Measurements from ENCODE around the gene RHOC. TPM values are rescaled to one million over a fixed set of nuclear protein-coding genes. Genes with fewer than 3 reads are reported as not detected.

Gene RHOC
- total RNA-seq, 1 donor from 2014 or later = 11.5 TPM

DNA sequence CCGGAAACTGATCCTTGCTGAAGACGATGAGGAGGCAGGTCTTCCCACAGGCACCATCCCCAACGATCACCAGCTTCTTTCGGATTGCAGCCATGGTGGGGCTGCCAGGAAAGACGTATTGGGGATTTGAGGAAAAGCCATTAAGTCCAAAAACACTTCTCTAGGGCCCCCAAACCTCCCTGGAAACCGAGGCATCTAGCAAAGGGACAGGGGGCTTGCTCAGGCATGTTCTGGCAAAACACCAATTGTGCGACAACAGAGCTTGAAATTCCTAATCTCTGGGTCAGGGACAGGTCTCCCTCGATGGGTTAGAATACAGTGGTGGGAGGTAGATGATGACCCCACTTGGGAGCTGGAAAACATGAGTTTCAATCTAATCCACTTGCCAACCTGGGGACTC, 3.2 kb downstream of the RHOC start:
- Mint-ChIP-seq H3K27ac (no peak overlapping the region), H3K27me3 (no peaks in the 10 kb centered on the region), H3K4me1 (peaks cover 80% of the 10 kb centered on the region), H3K9me3 (no peaks in the 10 kb centered on the region), H3K36me3 (ENCODE audit: low read depth) (no peaks in the 10 kb centered on the region), H3K4me3 (no peak overlapping the region)
- ChIA-PET CTCF (interaction anchor here (1.5 to 2.1 kb wide), 4 partner anchors 13 to 334 kb away, joined by 3 to 13 read pairs (median 6); no protein-coding TSS in a partner anchor), POLR2A (interaction anchor here (0.6 to 2.3 kb wide), 6 partner anchors 11 to 313 kb away, joined by 3 to 13 read pairs (median 4); partner anchors contain the start of genes MOV10, PPM1J and ST7L)
- ATAC-seq (ENCODE audit: low read depth) (no peak), DNase-seq (no peak)
- intact Hi-C loops (cut with micrococcal nuclease) = loop anchor here (10.0 kb wide), 1 partner anchor 49 kb away; no protein-coding TSS in a partner anchor
- TF ChIP-seq, protein P1, sequence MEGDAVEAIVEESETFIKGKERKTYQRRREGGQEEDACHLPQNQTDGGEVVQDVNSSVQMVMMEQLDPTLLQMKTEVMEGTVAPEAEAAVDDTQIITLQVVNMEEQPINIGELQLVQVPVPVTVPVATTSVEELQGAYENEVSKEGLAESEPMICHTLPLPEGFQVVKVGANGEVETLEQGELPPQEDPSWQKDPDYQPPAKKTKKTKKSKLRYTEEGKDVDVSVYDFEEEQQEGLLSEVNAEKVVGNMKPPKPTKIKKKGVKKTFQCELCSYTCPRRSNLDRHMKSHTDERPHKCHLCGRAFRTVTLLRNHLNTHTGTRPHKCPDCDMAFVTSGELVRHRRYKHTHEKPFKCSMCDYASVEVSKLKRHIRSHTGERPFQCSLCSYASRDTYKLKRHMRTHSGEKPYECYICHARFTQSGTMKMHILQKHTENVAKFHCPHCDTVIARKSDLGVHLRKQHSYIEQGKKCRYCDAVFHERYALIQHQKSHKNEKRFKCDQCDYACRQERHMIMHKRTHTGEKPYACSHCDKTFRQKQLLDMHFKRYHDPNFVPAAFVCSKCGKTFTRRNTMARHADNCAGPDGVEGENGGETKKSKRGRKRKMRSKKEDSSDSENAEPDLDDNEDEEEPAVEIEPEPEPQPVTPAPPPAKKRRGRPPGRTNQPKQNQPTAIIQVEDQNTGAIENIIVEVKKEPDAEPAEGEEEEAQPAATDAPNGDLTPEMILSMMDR (IDR thresholded peaks at IDR 0.05) = no peak

DNA sequence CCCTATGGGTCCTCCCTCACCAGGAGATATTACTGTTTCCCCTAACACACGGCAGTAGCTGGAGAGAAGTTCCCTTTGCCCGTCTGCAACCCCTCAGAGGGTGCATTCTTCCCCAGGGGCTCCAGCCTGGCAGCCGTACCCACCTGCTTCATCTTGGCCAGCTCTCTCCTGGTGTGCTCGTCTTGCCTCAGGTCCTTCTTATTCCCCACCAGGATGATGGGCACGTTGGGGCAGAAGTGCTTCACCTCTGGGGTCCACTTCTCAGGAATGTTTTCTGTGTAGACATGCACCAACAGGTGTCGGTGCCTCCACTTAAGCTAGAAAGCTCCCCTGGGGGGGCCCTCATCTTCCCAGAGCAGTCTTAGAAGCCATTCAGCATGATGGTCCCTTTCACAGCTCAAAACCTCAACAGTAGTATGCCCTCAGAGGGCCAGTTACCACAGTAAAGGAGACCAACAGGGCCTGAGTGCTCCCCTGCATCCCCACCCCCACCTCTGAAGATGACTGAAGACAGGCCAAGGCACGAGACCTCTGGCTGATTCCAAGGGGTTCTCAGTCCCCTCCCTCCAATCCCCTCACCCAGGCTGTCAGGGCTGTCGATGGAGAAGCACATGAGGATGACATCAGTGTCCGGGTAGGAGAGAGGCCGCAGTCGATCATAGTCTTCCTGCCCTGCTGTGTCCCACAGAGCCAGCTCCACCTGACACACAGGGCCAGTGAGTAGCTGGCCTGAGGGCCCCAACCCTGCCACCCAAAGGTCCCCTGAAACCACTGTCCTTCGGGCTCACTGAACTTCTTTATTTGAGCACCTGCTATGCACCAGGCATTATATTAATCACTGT, 4.3 kb downstream of the RHOC start:
- no peaks in the 10 kb centered on the region for H3K27me3 Mint-ChIP-seq
- peak overlapping the region; percentile 27 for H3K27ac Mint-ChIP-seq
- TF ChIP-seq, protein P1 (IDR thresholded peaks at IDR 0.05) = no peak
- H3K36me3 Mint-ChIP-seq (ENCODE audit: low read depth) = no peaks in the 10 kb centered on the region
- intact Hi-C loops (cut with micrococcal nuclease) = loop anchor here (10.0 kb wide), 1 partner anchor 48 kb away; no protein-coding TSS in a partner anchor
- peaks cover 77% of the 10 kb centered on the region for H3K4me1 Mint-ChIP-seq
- DNase-seq (no peak), ATAC-seq (ENCODE audit: low read depth) (no peak)
- no peaks in the 10 kb centered on the region for H3K9me3 Mint-ChIP-seq
- POLR2A ChIA-PET = interaction anchor here (0.6 kb wide), 2 partner anchors 239 to 365 kb away, joined by 3 to 6 read pairs; no protein-coding TSS in a partner anchor
- no peak overlapping the region for H3K4me3 Mint-ChIP-seq
- CTCF ChIA-PET = interaction anchor here (1.1 kb wide), 1 partner anchor 14 kb away, joined by 3 read pairs; no protein-coding TSS in a partner anchor

DNA sequence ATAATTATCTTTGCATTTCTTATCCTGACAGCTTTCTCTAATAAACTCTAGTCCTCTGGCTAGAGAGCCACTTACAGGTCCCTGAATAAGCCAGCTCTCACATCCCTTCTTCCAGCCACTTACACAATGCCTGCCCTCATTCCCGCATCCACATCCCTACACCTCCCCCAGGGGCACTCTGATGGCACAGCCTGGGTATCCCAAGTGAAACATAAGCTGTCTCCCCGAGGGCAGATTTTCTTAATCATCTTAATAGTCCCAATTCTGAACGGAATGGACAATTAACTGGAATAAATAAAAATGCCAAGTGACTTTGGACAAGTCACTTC, 4.9 kb downstream of the RHOC start:
- no peak for ATAC-seq (ENCODE audit: low read depth)
- no peaks in the 10 kb centered on the region for H3K36me3 Mint-ChIP-seq (ENCODE audit: low read depth)
- H3K4me3 Mint-ChIP-seq = peak overlapping the region; percentile 2
- H3K27ac Mint-ChIP-seq = peak overlapping the region; percentile 42
- H3K9me3 Mint-ChIP-seq = no peaks in the 10 kb centered on the region
- DNase-seq = no peak
- H3K27me3 Mint-ChIP-seq = no peaks in the 10 kb centered on the region
- ChIA-PET POLR2A (interaction anchor here (0.6 kb wide), 1 partner anchor 238 kb away, joined by 3 read pairs; no protein-coding TSS in a partner anchor), CTCF (interaction anchor here (1.1 kb wide), 1 partner anchor 15 kb away, joined by 3 read pairs; no protein-coding TSS in a partner anchor)
- H3K4me1 Mint-ChIP-seq = peaks cover 74% of the 10 kb centered on the region
- TF ChIP-seq, protein P1 (IDR thresholded peaks at IDR 0.05) = no peak
- intact Hi-C loops (cut with micrococcal nuclease) = loop anchor here (10.0 kb wide), 1 partner anchor 47 kb away; no protein-coding TSS in a partner anchor

DNA sequence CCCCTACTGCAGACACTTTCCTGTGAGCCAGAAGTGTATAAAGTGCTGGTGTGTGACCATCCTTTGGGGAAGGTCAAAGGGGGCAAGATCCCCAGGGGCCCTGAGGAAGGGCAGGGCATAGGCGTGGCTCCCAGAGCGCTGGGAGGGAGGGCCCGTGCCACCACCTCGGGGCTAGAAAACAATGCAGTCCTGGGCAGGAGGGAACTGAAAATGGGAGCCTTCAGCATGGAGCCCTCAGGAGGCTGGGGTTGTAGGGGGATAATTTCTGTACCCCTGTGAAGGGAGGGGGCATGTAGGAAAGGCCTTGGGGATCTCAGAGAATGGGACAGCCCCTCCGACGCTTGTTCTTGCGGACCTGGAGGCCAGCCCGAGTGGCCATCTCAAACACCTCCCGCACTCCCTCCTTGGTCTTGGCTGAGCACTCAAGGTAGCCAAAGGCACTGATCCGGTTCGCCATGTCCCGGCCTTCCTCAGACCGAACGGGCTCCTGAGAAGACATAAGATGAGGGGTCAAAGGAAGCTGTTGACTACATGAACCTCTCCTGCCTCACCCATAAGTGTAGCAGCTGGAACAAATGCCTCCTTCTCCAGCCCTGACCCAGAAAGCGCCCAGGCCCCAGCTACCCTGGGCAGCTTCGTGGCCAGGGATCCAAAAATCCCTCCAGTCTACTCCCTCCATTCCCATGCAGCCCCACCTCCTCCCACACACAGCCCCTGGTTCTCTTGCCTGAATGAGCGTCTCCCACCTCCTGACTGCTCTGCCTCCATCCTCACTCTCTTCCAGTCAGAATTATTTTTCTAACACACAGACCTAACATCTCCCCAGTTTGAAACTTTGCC, 5.5 kb downstream of the RHOC start:
- Mint-ChIP-seq H3K27ac (peak overlapping the region; percentile 83), H3K27me3 (no peaks in the 10 kb centered on the region), H3K36me3 (ENCODE audit: low read depth) (peaks cover 2% of the 10 kb centered on the region), H3K4me1 (peaks cover 73% of the 10 kb centered on the region), H3K9me3 (no peaks in the 10 kb centered on the region), H3K4me3 (peak overlapping the region; percentile 32)
- intact Hi-C loops (cut with micrococcal nuclease) = loop anchor here (10.0 kb wide), 1 partner anchor 47 kb away; no protein-coding TSS in a partner anchor
- POLR2A ChIA-PET = interaction anchor here (0.6 to 1.0 kb wide), 2 partner anchors 13 to 238 kb away, joined by 3 to 7 read pairs; partner anchors contain the start of gene PPM1J
- DNase-seq = no peak
- peak; percentile 2 for ATAC-seq (ENCODE audit: low read depth)
- TF ChIP-seq, protein P1 (IDR thresholded peaks at IDR 0.05) = no peak
- CTCF ChIA-PET = interaction anchor here (1.9 kb wide), 1 partner anchor 27 kb away, joined by 7 read pairs; the partner anchor contains the start of gene MOV10
